Measurements from ENCODE around the gene LY6G6C. TPM values are rescaled to one million over a fixed set of nuclear protein-coding genes. Genes with fewer than 3 reads are reported as not detected.

The LY6G6C gene
- total and polyA plus RNA-seq, 2 of the 13 experiments (the other 11 are each of a cell fraction or from before 2014, with no cell fraction given), result 0.15 TPM; not detected in 1

DNA sequence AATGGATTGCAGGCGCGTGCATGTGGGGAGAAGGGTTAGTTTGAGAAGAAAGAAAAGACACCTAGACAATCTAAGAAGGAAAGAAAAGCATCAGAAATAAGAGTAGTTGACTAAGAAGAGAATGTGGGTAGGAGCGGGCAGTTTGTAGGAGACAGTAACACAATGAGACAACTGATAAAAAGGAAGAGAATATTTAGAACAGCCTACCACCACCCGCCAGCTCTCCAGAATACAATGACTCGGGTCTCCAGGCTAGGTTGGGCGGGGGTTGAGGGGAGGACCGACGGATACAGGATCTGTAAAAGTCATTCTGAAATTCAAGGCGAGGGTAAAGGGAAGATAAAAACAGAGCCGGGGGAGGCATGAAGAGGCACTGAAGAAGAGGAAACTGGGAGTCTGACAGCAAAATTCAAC lies 19.1 kb downstream of the LY6G6C start:
- peak; percentile 31 for ATAC-seq

DNA sequence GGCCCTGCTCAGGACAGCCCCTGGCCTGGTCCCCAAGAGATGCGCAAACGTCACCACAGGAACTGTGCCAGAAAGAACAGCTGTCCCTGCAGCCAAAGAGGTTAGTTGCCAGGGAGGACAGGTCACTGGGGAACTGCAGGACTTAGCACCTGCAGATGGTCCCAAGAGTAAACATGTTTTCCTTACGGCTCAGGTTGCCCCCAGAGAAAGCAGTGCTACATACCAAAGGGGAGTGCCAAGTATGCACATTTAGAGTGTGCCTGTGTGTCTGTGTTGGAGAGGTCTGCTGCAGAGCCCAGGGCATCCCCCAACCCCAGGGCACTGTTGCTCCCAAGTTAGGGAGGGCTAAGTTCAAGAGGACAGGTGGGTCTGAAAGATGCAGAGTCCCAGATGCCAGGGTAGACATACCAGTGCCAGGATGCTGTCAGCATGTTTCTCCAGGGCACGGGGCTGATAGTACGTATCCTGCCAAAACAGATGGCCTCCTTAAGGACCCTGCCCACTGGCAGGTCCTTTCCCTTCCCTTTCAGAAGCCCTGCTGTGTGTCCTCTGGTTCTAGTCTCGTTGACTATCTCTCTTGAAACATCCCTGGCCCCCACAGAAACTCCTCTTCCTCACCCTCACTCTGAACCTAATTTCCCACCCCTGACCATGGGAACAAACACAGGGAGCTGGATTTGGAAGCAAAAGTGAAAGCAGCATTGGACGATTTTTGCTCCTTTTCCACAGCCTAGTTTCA lies 19.7 kb downstream of the LY6G6C start:
- in situ Hi-C loops (cut with HindIII; ENCODE audit: extremely low pct_ligation_motif_present, low pct_unique_long_range_greater_than_20kb) (no loop called here), intact Hi-C loops (cut with micrococcal nuclease; ENCODE audit: unreplicated experiment) (loop anchor here (2.0 to 5.0 kb wide), 2 partner anchors 21 to 35 kb away; partner anchors contain the start of genes CLIC1 and LY6G5C)
- DNase-seq (ENCODE audit: low spot score) (no peak), FAIRE-seq (no peak), ATAC-seq (no peak)
- peak overlapping the region; percentile 95 for H3K9ac ChIP-seq (ENCODE audit: insufficient read depth, low read depth, low read length)
- ChIA-PET POLR2A (interaction anchor here (0.6 to 2.7 kb wide), 11 partner anchors 9 to 133 kb away, joined by 3 to 57 read pairs (median 12); partner anchors contain the start of genes APOM, CLIC1, CSNK2B and GPANK1), CTCF (ENCODE audit: low intra/inter-chr PET ratio, low total read pairs) (no interaction called here)
- no peaks in the 10 kb centered on the region; a peak in 2 of 5 replicates for H3K27me3 ChIP-seq (ENCODE audit: control insufficient read depth in 1 of 2, insufficient read depth in 2 of 2, low read length in 2 of 2)
- H4K20me1 ChIP-seq (ENCODE audit: insufficient read depth, low read length), result no peaks in the 10 kb centered on the region
- peak overlapping the region; percentile 99 for H3K4me2 ChIP-seq (ENCODE audit: low read depth, low read length)
- no peaks in the 10 kb centered on the region for H3K9me3 ChIP-seq (ENCODE audit: low read length)
- WGBS (ENCODE audit: low lambda C conversion rate), result 51% methylated on average over 7 of the region's 7 CpGs
- peaks cover 39% of the 10 kb centered on the region for H3K4me1 ChIP-seq (ENCODE audit: insufficient read depth, low read length)
- TSS peak; percentile 61 for BruUV-seq (replicated peaks)
- peak overlapping the region; percentile 85 for H3K27ac ChIP-seq (ENCODE audit: extremely low read length, insufficient read depth, low read length)
- H3K4me3 ChIP-seq (replicated peaks in 1 of 3; ENCODE audit: insufficient read depth in 1 of 3, low read depth in 2 of 3, low read length in 3 of 3), result peak overlapping the region; percentile 71 to 84 (median 81)
- H3K36me3 ChIP-seq (replicated peaks in 1 of 2; ENCODE audit: control insufficient read depth in 1 of 2, insufficient read depth in 2 of 2, low read length in 2 of 2), result peaks cover 4 to 13% of the 10 kb centered on the region in 2 experiments; a peak in 4 of 5 replicates
- no peak overlapping the region for H2AFZ ChIP-seq (ENCODE audit: low read length)
- H3K79me2 ChIP-seq (ENCODE audit: insufficient read depth, low read length), result peaks cover 22% of the 10 kb centered on the region
- TF ChIP-seq ZNF275 (CRISPR knock-in tag; IDR thresholded peaks at IDR 0.05; ENCODE audit: borderline replicate concordance) (no peak), ZKSCAN8 (CRISPR knock-in tag; IDR thresholded peaks at IDR 0.05; ENCODE audit: borderline replicate concordance) (no peak), ZNF572 (CRISPR knock-in tag; IDR thresholded peaks at IDR 0.05) (peak; percentile 57; the same call in 1 of the 2 replicates), SALL1 (CRISPR knock-in tag; IDR thresholded peaks at IDR 0.05) (0 out of 2 replicates have a peak, but pooled peaks have one; percentile 10), NRL (CRISPR knock-in tag; IDR thresholded peaks at IDR 0.05; ENCODE audit: borderline replicate concordance) (peak; percentile 71; the same call in 1 of the 2 replicates), BORCS8-MEF2B (CRISPR knock-in tag; IDR thresholded peaks at IDR 0.05) (0 out of 2 replicates have a peak, but pooled peaks have one; percentile 28), ZBTB42 (CRISPR knock-in tag; IDR thresholded peaks at IDR 0.05) (0 out of 2 replicates have a peak, but pooled peaks have one; percentile 4), HCFC1 (IDR thresholded peaks at IDR 0.05; ENCODE audit: low read depth, low read length) (no peak), ZNF430 (CRISPR knock-in tag; IDR thresholded peaks at IDR 0.05) (0 out of 2 replicates have a peak, but pooled peaks have one; percentile 12), ZNF746 (CRISPR knock-in tag; IDR thresholded peaks at IDR 0.05) (0 out of 2 replicates have a peak, but pooled peaks have one; percentile 46), THYN1 (CRISPR knock-in tag; IDR thresholded peaks at IDR 0.05; ENCODE audit: borderline replicate concordance, low read depth) (no peak), ZNF839 (CRISPR knock-in tag; IDR thresholded peaks at IDR 0.05; ENCODE audit: borderline replicate concordance) (0 out of 2 replicates have a peak, but pooled peaks have one; percentile 54), ARNT2 (CRISPR knock-in tag; IDR thresholded peaks at IDR 0.05; ENCODE audit: low read depth) (no peak)

More for the DNA sequence above, 19.1 kb downstream of the LY6G6C start:
- in situ Hi-C loops (cut with HindIII; ENCODE audit: extremely low pct_ligation_motif_present, low pct_unique_long_range_greater_than_20kb), result no loop called here
- Histone ChIP-seq H3K9ac (ENCODE audit: insufficient read depth, low read depth, low read length) (peak overlapping the region; percentile 95), H3K4me2 (ENCODE audit: low read depth, low read length) (peak overlapping the region; percentile 99), H3K27me3 (ENCODE audit: control insufficient read depth in 1 of 2, insufficient read depth in 2 of 2, low read length in 2 of 2) (peaks cover 0 to 2% of the 10 kb centered on the region in 2 experiments; a peak in 2 of 5 replicates), H3K4me1 (ENCODE audit: insufficient read depth, low read length) (peaks cover 39% of the 10 kb centered on the region), H3K27ac (ENCODE audit: extremely low read length, insufficient read depth, low read length) (peak overlapping the region; percentile 85), H4K20me1 (ENCODE audit: insufficient read depth, low read length) (no peaks in the 10 kb centered on the region), H2AFZ (ENCODE audit: low read length) (peak overlapping the region; percentile 48), H3K4me3 (replicated peaks in 1 of 3; ENCODE audit: insufficient read depth in 1 of 3, low read depth in 2 of 3, low read length in 3 of 3) (peak overlapping the region; percentile 71 to 84 (median 81)), H3K79me2 (ENCODE audit: insufficient read depth, low read length) (peaks cover 22% of the 10 kb centered on the region), H3K36me3 (replicated peaks in 1 of 2; ENCODE audit: control insufficient read depth in 1 of 2, insufficient read depth in 2 of 2, low read length in 2 of 2) (peaks cover 4 to 7% of the 10 kb centered on the region in 2 experiments; a peak in 3 of 5 replicates), H3K9me3 (ENCODE audit: low read length) (no peaks in the 10 kb centered on the region)
- CTCF ChIA-PET (ENCODE audit: low intra/inter-chr PET ratio, low total read pairs), result no interaction called here
- 5% methylated on average over 10 of the region's 10 CpGs for WGBS (ENCODE audit: low lambda C conversion rate)
- FAIRE-seq (no peak), DNase-seq (ENCODE audit: low spot score) (no peak)
- intact Hi-C loops (cut with micrococcal nuclease; ENCODE audit: unreplicated experiment), result loop anchor here (2.0 to 5.0 kb wide), 2 partner anchors 22 to 35 kb away; partner anchors contain the start of genes CLIC1 and LY6G5C
- TF ChIP-seq NBN (conservative IDR thresholded peaks at IDR 0.05) (no peak), ZBTB42 (CRISPR knock-in tag; IDR thresholded peaks at IDR 0.05) (0 out of 2 replicates have a peak, but pooled peaks have one; percentile 5), KMT2A (CRISPR knock-in tag; IDR thresholded peaks at IDR 0.05) (peak; percentile 10; the same call in 1 of the 2 replicates)
- POLR2A ChIA-PET, result interaction anchor here (0.6 to 2.7 kb wide), 21 partner anchors 10 to 439 kb away, joined by 3 to 57 read pairs (median 6); partner anchors contain the start of genes APOM, C6orf47, CLIC1 and CSNK2B
- BruUV-seq (replicated peaks), result no TSS peak

All from HepG2 (cell line).